ENCODE results near the gene BAMBI.

The BAMBI gene

DNA sequence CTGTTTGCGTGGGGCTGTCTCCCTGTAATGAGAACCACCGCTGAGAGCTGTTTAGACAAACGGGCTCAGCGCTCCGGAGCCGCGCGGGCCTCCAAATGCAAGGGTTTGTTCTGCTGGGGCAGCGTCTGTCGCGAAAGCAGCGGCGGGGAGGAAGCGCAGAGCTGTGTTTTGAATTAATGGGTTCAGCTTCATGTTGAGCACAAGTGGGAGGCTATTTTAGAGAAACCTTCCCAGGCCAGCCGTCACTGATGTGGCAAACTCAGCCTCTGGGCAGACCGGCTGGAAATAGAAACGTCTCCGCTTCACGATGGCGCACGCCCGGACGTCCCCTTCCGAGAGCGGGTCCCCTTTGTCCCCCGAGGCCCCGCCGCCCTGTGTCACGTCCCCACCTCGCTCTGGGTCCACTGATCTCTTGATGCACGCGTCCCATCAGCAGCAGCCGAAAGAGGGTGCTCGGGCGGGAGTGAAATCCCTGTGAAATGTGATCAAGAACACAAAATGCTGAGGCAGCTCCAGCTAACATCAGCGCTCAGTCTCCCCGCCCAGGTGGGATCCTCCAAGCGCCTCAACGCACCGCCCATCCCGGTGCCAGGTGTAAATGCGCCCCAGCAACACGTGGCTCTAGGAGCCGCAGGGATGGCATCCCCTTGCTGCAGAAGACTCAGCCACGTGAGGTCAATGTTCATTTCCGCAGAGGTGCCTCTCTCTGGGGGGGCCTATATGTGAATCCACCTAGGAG is 44.9 kb downstream of the BAMBI start:
- Mint-ChIP-seq H3K36me3 (peaks cover 1% of the 10 kb centered on the region), H3K9me3 (peaks cover 2% of the 10 kb centered on the region), H3K4me1 (no peaks in the 10 kb centered on the region), H3K27me3 (peaks cover 12% of the 10 kb centered on the region), H3K27ac (no peak overlapping the region), H3K4me3 (no peak overlapping the region)
- no peak for ATAC-seq (ENCODE audit: low read depth)
- no peak for DNase-seq (ENCODE audit: low spot score in 2 of 2)

DNA sequence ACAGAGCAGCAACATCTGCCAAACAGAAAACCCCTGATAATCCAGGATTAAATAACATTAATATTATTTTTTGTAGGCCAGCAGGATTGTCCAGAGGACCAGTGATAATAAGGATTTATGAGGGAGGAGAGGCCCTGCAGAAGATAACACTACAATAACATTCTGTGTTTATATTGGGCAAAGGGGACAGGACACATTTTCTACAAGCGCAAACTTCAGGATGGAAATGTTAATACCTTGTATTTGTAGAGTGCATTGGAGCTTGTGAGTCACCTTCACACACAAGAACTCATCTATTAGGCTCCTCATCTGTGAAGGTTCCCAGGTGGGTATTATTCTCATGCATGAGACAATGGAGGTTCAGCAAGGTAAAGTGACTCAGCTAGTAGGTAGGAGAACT is 51.0 kb downstream of the BAMBI start:
- H3K36me3 Mint-ChIP-seq: peaks cover 3% of the 10 kb centered on the region
- no peak for ATAC-seq (ENCODE audit: low read depth)

DNA sequence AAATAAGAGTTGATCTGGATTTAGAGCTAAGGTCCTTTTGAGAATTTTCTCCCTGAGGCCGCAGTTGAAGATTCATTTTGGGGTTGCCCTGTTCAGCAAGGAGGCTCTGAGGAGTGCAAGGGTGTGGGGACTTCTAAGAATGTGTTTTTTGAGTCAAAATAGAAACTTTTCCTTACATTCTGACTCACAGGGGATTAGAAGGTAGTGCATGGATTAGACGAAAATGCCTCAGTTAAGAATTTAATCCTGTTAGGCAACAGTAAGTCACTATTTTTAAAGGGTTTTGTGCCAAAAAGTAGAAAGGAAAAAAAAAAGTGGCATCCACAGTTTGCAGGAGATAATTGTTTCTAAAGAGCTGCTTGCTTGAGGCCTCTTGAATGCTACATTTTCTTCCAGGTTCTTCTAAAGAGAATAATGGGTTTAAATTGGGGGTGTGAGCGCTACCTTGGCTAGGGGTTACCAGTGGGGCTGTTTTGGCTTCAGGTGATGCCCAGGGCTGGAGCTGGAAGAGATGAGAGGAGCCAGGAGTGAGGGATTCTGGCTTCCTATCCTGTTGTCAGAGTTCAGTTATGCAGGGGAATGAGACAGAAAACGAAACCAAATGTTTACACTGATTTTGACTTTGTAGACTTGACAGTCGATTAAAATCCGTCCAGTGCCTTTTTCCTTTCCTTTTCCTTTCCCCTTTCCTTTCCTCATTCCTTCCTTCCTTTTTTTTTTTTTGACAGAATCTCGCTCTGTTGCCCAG is 52.9 kb downstream of the BAMBI start:
- peaks cover 11% of the 10 kb centered on the region for H3K27me3 Mint-ChIP-seq

More for the DNA sequence above, 51.0 kb downstream of the BAMBI start:
- DNase-seq (ENCODE audit: low spot score in 2 of 2): no peak
- Mint-ChIP-seq H3K9me3 (peaks cover 2% of the 10 kb centered on the region), H3K4me1 (peaks cover 2% of the 10 kb centered on the region), H3K4me3 (no peak overlapping the region), H3K27me3 (peaks cover 11% of the 10 kb centered on the region), H3K27ac (no peak overlapping the region)

DNA sequence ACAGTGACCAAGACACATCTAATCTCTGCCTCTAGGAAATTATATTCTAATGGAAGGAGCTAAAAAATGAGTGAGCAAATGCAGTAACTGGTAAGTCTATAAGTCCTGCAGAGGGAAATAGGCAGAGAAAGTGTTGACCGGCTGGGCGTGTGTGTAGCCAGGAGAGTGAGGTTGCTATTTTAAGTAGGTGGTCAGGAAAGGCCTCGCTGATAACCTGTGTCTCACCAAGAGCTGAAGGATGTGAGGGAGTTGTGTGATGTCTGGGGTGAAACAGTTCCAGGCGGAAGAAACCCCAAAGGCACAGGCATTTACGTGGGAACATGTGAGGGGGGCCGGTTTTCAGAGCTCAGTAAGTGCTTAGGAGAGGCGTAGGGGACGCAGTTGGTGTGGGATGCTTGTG is 54.8 kb downstream of the BAMBI start:
- Mint-ChIP-seq H3K27ac (no peak overlapping the region), H3K27me3 (peaks cover 9% of the 10 kb centered on the region), H3K36me3 (peaks cover 3% of the 10 kb centered on the region), H3K9me3 (peaks cover 7% of the 10 kb centered on the region), H3K4me3 (no peak overlapping the region), H3K4me1 (peaks cover 2% of the 10 kb centered on the region)
- DNase-seq (ENCODE audit: low spot score in 2 of 2) (no peak), ATAC-seq (ENCODE audit: low read depth) (no peak)

More for the DNA sequence above, 52.9 kb downstream of the BAMBI start:
- Mint-ChIP-seq H3K4me3 (no peak overlapping the region), H3K36me3 (peaks cover 3% of the 10 kb centered on the region), H3K9me3 (peaks cover 7% of the 10 kb centered on the region), H3K27ac (no peak overlapping the region), H3K4me1 (peaks cover 2% of the 10 kb centered on the region)
- ATAC-seq (ENCODE audit: low read depth) (no peak), DNase-seq (ENCODE audit: low spot score in 2 of 2) (no peak)
